H1 (cell line): ENCODE measurements around the gene HECTD1. TPM values are rescaled to one million over a fixed set of nuclear protein-coding genes. Genes with fewer than 3 reads are reported as not detected.

ENCODE experiments used
- CTCF ChIA-PET: fragments of 300-600 bp; sonication (Branson Sonifier 250); formaldehyde crosslinking; loops from one replicate; lab custom pipeline; 2021; ENCODE audit not compliant: partially characterized antibody; lab: Charles Lee
- POLR2A ChIA-PET: fragments of 300-600 bp; sonication (Branson Sonifier 250); formaldehyde crosslinking; loops from one replicate; lab custom pipeline; 2021; ENCODE audit warnings: inconsistent platforms; ENCODE audit not compliant: partially characterized antibody; lab: Charles Lee
- DNase-seq, 2 experiments: peaks; one replicate each; pipeline versions ENCODE4 v3.0.0 to v3.0.0-alpha.2; 2010 to 2022; ENCODE audit warnings: low spot score in 2 of 2, low read depth in 1 of 2, mixed read lengths in 1 of 2
- FAIRE-seq: peaks from 2 replicates; lab custom pipeline; 2011; peaks lifted over from hg19 to GRCh38; lab: Jason Lieb, UNC
- H2AFZ ChIP-seq: 2 replicates; pipeline ENCODE4 v1.8.1; 2012; ENCODE audit warnings: low read length, inconsistent platforms
- H2AK5ac ChIP-seq: 2 replicates; pipeline ENCODE4 v1.6.1; 2013; ENCODE audit warnings: low read depth, low read length
- H2BK120ac ChIP-seq: replicated peaks from 2 replicates; pipeline ENCODE3; 2013; ENCODE audit warnings: low read depth, low read length, inconsistent platforms
- H2BK12ac ChIP-seq: 2 replicates; pipeline ENCODE4 v1.6.1; 2013; ENCODE audit warnings: low read depth, low read length
- H2BK15ac ChIP-seq: 2 replicates; pipeline ENCODE4 v1.6.1; 2013; ENCODE audit warnings: low read length
- H2BK20ac ChIP-seq: 2 replicates; pipeline ENCODE4 v1.6.1; 2013; ENCODE audit warnings: low read length
- H2BK5ac ChIP-seq: 2 replicates; pipeline ENCODE4 v1.6.1; 2013; ENCODE audit warnings: low read depth, low read length
- H3K14ac ChIP-seq: 2 replicates; pipeline ENCODE4 v1.6.1; 2013; ENCODE audit warnings: inconsistent platforms; ENCODE audit not compliant: insufficient read length
- H3K18ac ChIP-seq: 2 replicates; pipeline ENCODE4 v1.6.1; 2013; ENCODE audit warnings: low read length; ENCODE audit errors: extremely low read depth
- H3K23ac ChIP-seq: 2 replicates; pipeline ENCODE4 v1.6.1; 2013; ENCODE audit warnings: inconsistent platforms; ENCODE audit not compliant: insufficient read length
- H3K23me2 ChIP-seq: 2 replicates; pipeline ENCODE4 v1.6.1; 2013; ENCODE audit warnings: low read depth, low read length
- H3K27ac ChIP-seq: 2 replicates; pipeline ENCODE4 v1.6.1; 2011; ENCODE audit warnings: low read depth, low read length, inconsistent platforms
- H3K27me3 ChIP-seq, 4 experiments: replicated peaks in 1 of 4; 1 replicate in 1 of 4; 2 replicates in 3 of 4; pipeline versions ENCODE4 v1.6.1 to v1.8.1; 2011 to 2013; ENCODE audit warnings: low read length in 3 of 4, mild to moderate bottlenecking in 3 of 4, inconsistent platforms in 2 of 4, mixed read lengths in 2 of 4, moderate library complexity in 1 of 4; ENCODE audit not compliant: control insufficient read depth in 3 of 4, insufficient read depth in 3 of 4; ENCODE audit errors: extremely low read depth in 1 of 4
- H3K36me3 ChIP-seq, 4 experiments: 2 replicates each; pipeline versions ENCODE4 v1.6.1 to v1.8.1; 2011 to 2013; ENCODE audit warnings: mild to moderate bottlenecking in 4 of 4, low read length in 3 of 4, moderate library complexity in 2 of 4, control low read depth in 1 of 4, inconsistent platforms in 1 of 4; ENCODE audit not compliant: insufficient read depth in 4 of 4, control insufficient read depth in 2 of 4
- H3K4ac ChIP-seq: replicated peaks from 2 replicates; pipeline ENCODE3; 2013; ENCODE audit warnings: low read length, low read depth, mixed read lengths, inconsistent platforms; ENCODE audit not compliant: insufficient read length
- H3K4me1 ChIP-seq, 4 experiments: replicated peaks in 1 of 4; 1 replicate in 1 of 4; 2 replicates in 3 of 4; pipeline versions ENCODE4 v1.6.1 to v1.8.1; 2011 to 2013; ENCODE audit warnings: low read length in 3 of 4, inconsistent platforms in 2 of 4, mixed read lengths in 1 of 4; ENCODE audit not compliant: insufficient read depth in 4 of 4, control insufficient read depth in 3 of 4
- H3K4me2 ChIP-seq, 2 experiments: 2 replicates each; pipeline versions ENCODE4 v1.6.1 to v1.8.1; 2011 to 2013; ENCODE audit warnings: low read depth in 2 of 2, low read length in 2 of 2, control low read depth in 1 of 2, inconsistent platforms in 1 of 2, mild to moderate bottlenecking in 1 of 2; ENCODE audit not compliant: insufficient read depth in 1 of 2
- H3K4me3 ChIP-seq, 4 experiments: fragments of 200-600, 300-600 bp in 1 of 4; sonication (generic), shearing (Covaris generic), sonication (Bioruptor Twin) in 1 of 4; 2 replicates each; pipeline versions ENCODE4 v1.5.1 to v1.8.1; 2011 to 2016; ENCODE audit warnings: low read length in 4 of 4, low read depth in 3 of 4, control low read depth in 2 of 4, inconsistent platforms in 2 of 4, mild to moderate bottlenecking in 2 of 4, mixed read lengths in 1 of 4, moderate library complexity in 1 of 4; ENCODE audit not compliant: insufficient read depth in 2 of 4; ENCODE audit errors: extremely low read depth in 1 of 4
- H3K56ac ChIP-seq: replicated peaks from 2 replicates; pipeline ENCODE3; 2013; ENCODE audit warnings: low read depth, mild to moderate bottlenecking, mixed read lengths, low read length, inconsistent platforms; ENCODE audit not compliant: insufficient read length
- H3K79me1 ChIP-seq: 2 replicates; pipeline ENCODE4 v1.6.1; 2013; ENCODE audit warnings: low read depth, low read length, control low read depth
- H3K79me2 ChIP-seq, 2 experiments: 2 replicates each; pipeline versions ENCODE4 v1.6.1 to v1.8.1; 2012 to 2013; ENCODE audit warnings: low read length in 2 of 2, mild to moderate bottlenecking in 2 of 2, inconsistent platforms in 1 of 2; ENCODE audit not compliant: insufficient read depth in 2 of 2, control insufficient read depth in 1 of 2
- H3K9ac ChIP-seq, 4 experiments: replicated peaks in 1 of 4; 1 replicate in 1 of 4; 2 replicates in 3 of 4; pipeline versions ENCODE4 v1.6.1 to v1.8.1; 2011 to 2013; ENCODE audit warnings: low read depth in 3 of 4, low read length in 3 of 4, control low read depth in 2 of 4, mild to moderate bottlenecking in 2 of 4, moderate library complexity in 2 of 4, inconsistent platforms in 1 of 4; ENCODE audit errors: extremely low read depth in 1 of 4
- H3K9me3 ChIP-seq, 2 experiments: 2 replicates each; pipeline versions ENCODE4 v1.6.1 to v1.8.1; 2012 to 2013; ENCODE audit warnings: mild to moderate bottlenecking in 2 of 2, moderate library complexity in 2 of 2, control low read depth in 1 of 2, inconsistent platforms in 1 of 2, low read depth in 1 of 2, low read length in 1 of 2, mixed read lengths in 1 of 2; ENCODE audit not compliant: insufficient read depth in 2 of 2
- H4K20me1 ChIP-seq, 2 experiments: replicated peaks in 1 of 2; 2 replicates each; pipeline versions ENCODE3 to v1.8.1; 2011 to 2013; ENCODE audit warnings: inconsistent platforms in 2 of 2, low read length in 2 of 2, mild to moderate bottlenecking in 1 of 2; ENCODE audit not compliant: insufficient read depth in 2 of 2, control insufficient read depth in 1 of 2
- H4K5ac ChIP-seq: 2 replicates; pipeline ENCODE4 v1.6.1; 2013; ENCODE audit warnings: low read length, low read depth, mixed read lengths, inconsistent platforms; ENCODE audit not compliant: insufficient read length
- H4K8ac ChIP-seq: 2 replicates; pipeline ENCODE4 v1.8.0; 2013; ENCODE audit warnings: mild to moderate bottlenecking, moderate library complexity, low read length, inconsistent platforms; ENCODE audit not compliant: insufficient read depth; ENCODE audit errors: extremely low read depth
- H4K91ac ChIP-seq: replicated peaks from 2 replicates; pipeline ENCODE3; 2013; ENCODE audit warnings: low read length, mixed read lengths, inconsistent platforms; ENCODE audit not compliant: insufficient read length
- ATF3 ChIP-seq: IDR thresholded peaks from 2 replicates; pipeline ENCODE4 v1.6.1; 2011; ENCODE audit warnings: low read depth, mild to moderate bottlenecking, low read length; ENCODE audit not compliant: insufficient read depth
- BRCA1 ChIP-seq: IDR thresholded peaks from 2 replicates; pipeline ENCODE4 v1.6.1; 2012; ENCODE audit warnings: low read depth, low read length, improper control_type of control experiment
- CBX8 ChIP-seq: fragments of 300-800, 300-1000 bp; sonication (generic); IDR thresholded peaks from 2 replicates; pipeline ENCODE4 v1.7.1; 2016; ENCODE audit warnings: low read depth, low read length, borderline replicate concordance
- CHD2 ChIP-seq: IDR thresholded peaks from 2 replicates; pipeline ENCODE4 v1.6.1; 2012; ENCODE audit warnings: low read length, improper control_type of control experiment
- CREB1 ChIP-seq: IDR thresholded peaks from 2 replicates; pipeline ENCODE4 v1.6.1; 2012; ENCODE audit warnings: inconsistent platforms
- GTF2F1 ChIP-seq: IDR thresholded peaks from 2 replicates; pipeline ENCODE4 v1.6.1; 2012; ENCODE audit warnings: low read depth, low read length, improper control_type of control experiment, borderline replicate concordance
- JUN ChIP-seq: IDR thresholded peaks from 2 replicates; pipeline ENCODE4 v1.6.1; 2011; ENCODE audit warnings: low read depth, mild to moderate bottlenecking, improper control_type of control experiment, low read length
- POLR2A ChIP-seq, 2 experiments: IDR thresholded peaks; 1 replicate in 1 of 2; 2 replicates in 1 of 2; pipeline ENCODE4 v1.6.1; 2011; ENCODE audit warnings: low read depth in 2 of 2, low read length in 2 of 2, mild to moderate bottlenecking in 2 of 2; ENCODE audit errors: control extremely low read depth in 1 of 2
- POLR2AphosphoS5 ChIP-seq: IDR thresholded peaks from 2 replicates; pipeline ENCODE4 v1.6.1; 2011; ENCODE audit warnings: low read depth, low read length
- SIRT6 ChIP-seq: IDR thresholded peaks from one replicate; pipeline ENCODE4 v1.7.1; 2012; ENCODE audit warnings: low read length, inconsistent platforms
- SRF ChIP-seq: IDR thresholded peaks from 2 replicates; pipeline ENCODE4 v1.6.1; 2011; ENCODE audit warnings: mild to moderate bottlenecking, low read depth, low read length, moderate library complexity
- WGBS, 2 experiments: shearing (Covaris generic) in 1 of 2; methylation state at CpG; one replicate each; pipeline versions ENCODE4 v1.1.6 to v1.1.7; 2013 to 2015; ENCODE audit warnings: low lambda C conversion rate in 2 of 2, mixed read lengths in 2 of 2, inconsistent platforms in 1 of 2, low coverage in 1 of 2, missing lambda C conversion rate in 1 of 2; ENCODE audit not compliant: insufficient replicate concordance in 2 of 2, insufficient coverage in 1 of 2, insufficient read length in 1 of 2; ENCODE audit errors: extremely low coverage in 1 of 2, missing lambda C conversion rate in 1 of 2; 5-methylcytosine and 5-hydroxymethylcytosine counted together
- polyA plus RNA-seq, 7 experiments: library from polyadenylated mRNA; depleted of rRNA in 3 of 7; stranded (reverse) in 5 of 7; unstranded in 2 of 7; fragments of >200 nt in 5 of 7; fragments of 200-250 nt in 2 of 7; gene quantifications; 1 replicate in 5 of 7; 2 replicates in 1 of 7; 4 replicates in 1 of 7; pipeline versions ENCODE4 v1.2.1 to v1.2.3, GENCODE V29; 2011 to 2013; ENCODE audit warnings: missing spikeins in 2 of 7, mixed read lengths in 2 of 7
- total RNA-seq: library from RNA; stranded (reverse); fragmentation: NEBNext Ultra II Directional; extraction: Animal tissue kit (Norgen Biotek cat#: 25700); gene quantifications from 2 replicates; pipeline ENCODE4 v1.2.1, GENCODE V29; 2021
- TF ChIP-seq, protein P1 (sequence below): IDR thresholded peaks from 2 replicates; pipeline ENCODE4 v1.6.1; 2011; ENCODE audit warnings: low read length, improper control_type of control experiment
- TF ChIP-seq, protein P2 (sequence below): IDR thresholded peaks from 2 replicates; pipeline ENCODE4 v1.6.1; 2012; ENCODE audit warnings: inconsistent platforms

HECTD1 gene
- total and polyA plus RNA-seq, 2 of the 8 experiments (the other 6 are each of a cell fraction or from before 2014, with no cell fraction given) = 44.7 to 105 TPM

GRCh38 chr14:31190219-31190603 lies 17.4 kb downstream of the HECTD1 start:
- Histone ChIP-seq H4K5ac (no peak overlapping the region), H4K20me1 (peaks cover 0 to 6% of the 10 kb centered on the region in 2 experiments), H2BK5ac (no peak overlapping the region), H2AK5ac (no peak overlapping the region), H3K4ac (no peak overlapping the region), H3K4me1 (no peaks in the 10 kb centered on the region), H3K4me2 (no peak overlapping the region), H3K18ac (no peak overlapping the region), H3K23me2 (peaks cover 3% of the 10 kb centered on the region; the same call in 1 of the 2 replicates), H3K14ac (no peak overlapping the region), H2BK15ac (no peak overlapping the region), H3K36me3 (peaks cover 0 to 7% (median 0%) of the 10 kb centered on the region in 4 experiments; a peak in 2 of 8 replicates), H3K4me3 (no peak overlapping the region), H3K27ac (no peak overlapping the region), H2BK12ac (no peak overlapping the region), H3K23ac (no peak overlapping the region), H2AFZ (no peak overlapping the region), H4K91ac (no peak overlapping the region), H3K9ac (no peak overlapping the region), H4K8ac (no peak overlapping the region), H3K79me2 (peaks cover 0 to 57% of the 10 kb centered on the region in 2 experiments; a peak in 2 of 4 replicates), H3K79me1 (peaks cover 2% of the 10 kb centered on the region; the same call in 1 of the 2 replicates), H3K27me3 (no peaks in the 10 kb centered on the region), H3K9me3 (no peaks in the 10 kb centered on the region), H3K56ac (no peak overlapping the region), H2BK20ac (no peak overlapping the region), H2BK120ac (no peak overlapping the region)
- whole genome bisulfite sequencing, 2 experiments = 95% methylated on average over 3 of the region's 3 CpGs; no CpG with 5 or more reads in 1 of the 2 experiments
- POLR2A ChIA-PET = interaction anchor here (1.1 kb wide), 1 partner anchor 12 kb away, joined by 3 read pairs; no protein-coding TSS in a partner anchor
- CTCF ChIA-PET = interaction anchor here (1.7 kb wide), 1 partner anchor 89 kb away, joined by 3 read pairs; no protein-coding TSS in a partner anchor
- FAIRE-seq (no peak), DNase-seq (no peak)
- no peak for TF ChIP-seq SIRT6
- TF ChIP-seq POLR2AphosphoS5 = no peak
- TF ChIP-seq, protein P1, sequence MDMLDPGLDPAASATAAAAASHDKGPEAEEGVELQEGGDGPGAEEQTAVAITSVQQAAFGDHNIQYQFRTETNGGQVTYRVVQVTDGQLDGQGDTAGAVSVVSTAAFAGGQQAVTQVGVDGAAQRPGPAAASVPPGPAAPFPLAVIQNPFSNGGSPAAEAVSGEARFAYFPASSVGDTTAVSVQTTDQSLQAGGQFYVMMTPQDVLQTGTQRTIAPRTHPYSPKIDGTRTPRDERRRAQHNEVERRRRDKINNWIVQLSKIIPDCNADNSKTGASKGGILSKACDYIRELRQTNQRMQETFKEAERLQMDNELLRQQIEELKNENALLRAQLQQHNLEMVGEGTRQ = no peak
- no peak for TF ChIP-seq BRCA1
- TF ChIP-seq CREB1 = no peak
- no peak for TF ChIP-seq JUN
- no peak for TF ChIP-seq CBX8
- TF ChIP-seq POLR2A (IDR thresholded peaks at IDR 0.05; ENCODE audit: control extremely low read depth in 1 of 2, low read depth in 2 of 2, low read length in 2 of 2) = no peak
- TF ChIP-seq GTF2F1 = no peak
- no peak for TF ChIP-seq ATF3
- TF ChIP-seq, protein P2, sequence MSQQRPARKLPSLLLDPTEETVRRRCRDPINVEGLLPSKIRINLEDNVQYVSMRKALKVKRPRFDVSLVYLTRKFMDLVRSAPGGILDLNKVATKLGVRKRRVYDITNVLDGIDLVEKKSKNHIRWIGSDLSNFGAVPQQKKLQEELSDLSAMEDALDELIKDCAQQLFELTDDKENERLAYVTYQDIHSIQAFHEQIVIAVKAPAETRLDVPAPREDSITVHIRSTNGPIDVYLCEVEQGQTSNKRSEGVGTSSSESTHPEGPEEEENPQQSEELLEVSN = no peak
- no peak for TF ChIP-seq CHD2
- no peak for TF ChIP-seq SRF
